Stimulated activated naive CD8-positive, alpha-beta T cell treated with anti-CD3 and anti-CD28 coated beads, Interleukin-15, Interleukin-2, amounts not matched to agents 100 ng/mL and 50 ng/mL, for 24 hours (primary cell): Measurements from ENCODE around the gene SEC14L3.

Experiments
- H3K27ac Mint-ChIP-seq: one replicate; pipeline ENCODE4 v1.8.0; 2021; ENCODE audit warnings: mild to moderate bottlenecking, mixed read lengths
- H3K27me3 Mint-ChIP-seq: one replicate; pipeline ENCODE4 v1.8.0; 2021; ENCODE audit warnings: mixed read lengths
- H3K36me3 Mint-ChIP-seq: one replicate; pipeline ENCODE4 v1.8.0; 2021; ENCODE audit warnings: low read depth, mixed read lengths
- H3K4me1 Mint-ChIP-seq: one replicate; pipeline ENCODE4 v1.8.0; 2021; ENCODE audit warnings: low read depth, mixed read lengths
- H3K4me3 Mint-ChIP-seq: one replicate; pipeline ENCODE4 v1.8.0; 2021; ENCODE audit warnings: mild to moderate bottlenecking, mixed read lengths
- H3K9me3 Mint-ChIP-seq: one replicate; pipeline ENCODE4 v1.8.0; 2021; ENCODE audit warnings: mixed read lengths

SEC14L3 gene

GRCh38 chr22:30497466-30498150, 25.8 kb upstream of the SEC14L3 start:
- no peaks in the 10 kb centered on the region for H3K9me3 Mint-ChIP-seq
- no peaks in the 10 kb centered on the region for H3K36me3 Mint-ChIP-seq
- H3K4me1 Mint-ChIP-seq, result no peaks in the 10 kb centered on the region
- H3K4me3 Mint-ChIP-seq, result no peak overlapping the region
- H3K27me3 Mint-ChIP-seq, result peaks cover 9% of the 10 kb centered on the region
- H3K27ac Mint-ChIP-seq, result no peak overlapping the region

GRCh38 chr22:30495041-30495784, 23.4 kb upstream of the SEC14L3 start:
- H3K9me3 Mint-ChIP-seq, result no peaks in the 10 kb centered on the region
- peaks cover 9% of the 10 kb centered on the region for H3K27me3 Mint-ChIP-seq
- no peak overlapping the region for H3K4me3 Mint-ChIP-seq
- H3K27ac Mint-ChIP-seq, result no peak overlapping the region
- no peaks in the 10 kb centered on the region for H3K36me3 Mint-ChIP-seq
- no peaks in the 10 kb centered on the region for H3K4me1 Mint-ChIP-seq

- no peak overlapping the region for H3K4me3 Mint-ChIP-seq
- H3K4me1 Mint-ChIP-seq, result no peaks in the 10 kb centered on the region
- no peaks in the 10 kb centered on the region for H3K36me3 Mint-ChIP-seq
- no peak overlapping the region for H3K27ac Mint-ChIP-seq
- no peaks in the 10 kb centered on the region for H3K9me3 Mint-ChIP-seq
- peaks cover 3% of the 10 kb centered on the region for H3K27me3 Mint-ChIP-seq
Measured at GRCh38 chr22:30492144-30492543, 20.3 kb upstream of the SEC14L3 start.

- H3K36me3 Mint-ChIP-seq, result no peaks in the 10 kb centered on the region
- H3K27me3 Mint-ChIP-seq, result peaks cover 3% of the 10 kb centered on the region
- no peaks in the 10 kb centered on the region for H3K4me1 Mint-ChIP-seq
- no peak overlapping the region for H3K4me3 Mint-ChIP-seq
- H3K27ac Mint-ChIP-seq, result no peak overlapping the region
- no peaks in the 10 kb centered on the region for H3K9me3 Mint-ChIP-seq
Measured at GRCh38 chr22:30491381-30491780, 19.6 kb upstream of the SEC14L3 start.

GRCh38 chr22:30490399-30490798, 18.6 kb upstream of the SEC14L3 start:
- H3K36me3 Mint-ChIP-seq, result no peaks in the 10 kb centered on the region
- no peak overlapping the region for H3K4me3 Mint-ChIP-seq
- H3K27ac Mint-ChIP-seq, result no peak overlapping the region
- peaks cover 3% of the 10 kb centered on the region for H3K27me3 Mint-ChIP-seq
- no peaks in the 10 kb centered on the region for H3K4me1 Mint-ChIP-seq
- H3K9me3 Mint-ChIP-seq, result no peaks in the 10 kb centered on the region

GRCh38 chr22:30488121-30488520, 16.3 kb upstream of the SEC14L3 start:
- H3K27ac Mint-ChIP-seq, result no peak overlapping the region
- no peaks in the 10 kb centered on the region for H3K9me3 Mint-ChIP-seq
- H3K4me3 Mint-ChIP-seq, result no peak overlapping the region
- no peaks in the 10 kb centered on the region for H3K4me1 Mint-ChIP-seq
- H3K27me3 Mint-ChIP-seq, result peaks cover 1% of the 10 kb centered on the region
- H3K36me3 Mint-ChIP-seq, result no peaks in the 10 kb centered on the region

GRCh38 chr22:30486661-30487115, 14.9 kb upstream of the SEC14L3 start:
- Mint-ChIP-seq H3K4me3 (no peak overlapping the region), H3K36me3 (no peaks in the 10 kb centered on the region), H3K4me1 (no peaks in the 10 kb centered on the region), H3K9me3 (no peaks in the 10 kb centered on the region), H3K27ac (no peak overlapping the region), H3K27me3 (no peaks in the 10 kb centered on the region)

- Mint-ChIP-seq H3K27me3 (no peaks in the 10 kb centered on the region), H3K27ac (no peak overlapping the region), H3K9me3 (no peaks in the 10 kb centered on the region), H3K4me3 (no peak overlapping the region), H3K36me3 (no peaks in the 10 kb centered on the region), H3K4me1 (no peaks in the 10 kb centered on the region)
Measured at GRCh38 chr22:30486118-30486517, 14.3 kb upstream of the SEC14L3 start.

GRCh38 chr22:30485362-30485988, 13.7 kb upstream of the SEC14L3 start:
- H3K27ac Mint-ChIP-seq, result no peak overlapping the region
- no peaks in the 10 kb centered on the region for H3K4me1 Mint-ChIP-seq
- no peaks in the 10 kb centered on the region for H3K27me3 Mint-ChIP-seq
- H3K9me3 Mint-ChIP-seq, result no peaks in the 10 kb centered on the region
- no peak overlapping the region for H3K4me3 Mint-ChIP-seq
- no peaks in the 10 kb centered on the region for H3K36me3 Mint-ChIP-seq

- no peaks in the 10 kb centered on the region for H3K36me3 Mint-ChIP-seq
- no peaks in the 10 kb centered on the region for H3K9me3 Mint-ChIP-seq
- H3K4me1 Mint-ChIP-seq, result no peaks in the 10 kb centered on the region
- H3K27ac Mint-ChIP-seq, result no peak overlapping the region
- no peaks in the 10 kb centered on the region for H3K27me3 Mint-ChIP-seq
- H3K4me3 Mint-ChIP-seq, result no peak overlapping the region
Measured at GRCh38 chr22:30483169-30483568, 11.4 kb upstream of the SEC14L3 start.

- Mint-ChIP-seq H3K27ac (no peak overlapping the region), H3K27me3 (peaks cover 3% of the 10 kb centered on the region), H3K4me3 (no peak overlapping the region)
Measured at GRCh38 chr22:30481711-30482110, 9.9 kb upstream of the SEC14L3 start.

GRCh38 chr22:30479981-30480380, 8.2 kb upstream of the SEC14L3 start:
- Mint-ChIP-seq H3K4me1 (no peaks in the 10 kb centered on the region), H3K27ac (no peak overlapping the region)

More at GRCh38 chr22:30481711-30482110, 9.9 kb upstream of the SEC14L3 start:
- no peaks in the 10 kb centered on the region for H3K4me1 Mint-ChIP-seq
- no peaks in the 10 kb centered on the region for H3K36me3 Mint-ChIP-seq
- H3K9me3 Mint-ChIP-seq, result no peaks in the 10 kb centered on the region

GRCh38 chr22:30474683-30475424, 3.0 kb upstream of the SEC14L3 start:
- no peak overlapping the region for H3K27ac Mint-ChIP-seq
- H3K4me1 Mint-ChIP-seq, result no peaks in the 10 kb centered on the region
- no peaks in the 10 kb centered on the region for H3K36me3 Mint-ChIP-seq
- H3K4me3 Mint-ChIP-seq, result no peak overlapping the region
- no peaks in the 10 kb centered on the region for H3K9me3 Mint-ChIP-seq
- H3K27me3 Mint-ChIP-seq, result peaks cover 7% of the 10 kb centered on the region

More at GRCh38 chr22:30479981-30480380, 8.2 kb upstream of the SEC14L3 start:
- Mint-ChIP-seq H3K9me3 (no peaks in the 10 kb centered on the region), H3K36me3 (no peaks in the 10 kb centered on the region), H3K27me3 (peaks cover 3% of the 10 kb centered on the region), H3K4me3 (no peak overlapping the region)

GRCh38 chr22:30474121-30474520, 2.3 kb upstream of the SEC14L3 start:
- no peaks in the 10 kb centered on the region for H3K4me1 Mint-ChIP-seq
- peaks cover 7% of the 10 kb centered on the region for H3K27me3 Mint-ChIP-seq
- no peak overlapping the region for H3K27ac Mint-ChIP-seq
- no peak overlapping the region for H3K4me3 Mint-ChIP-seq
- no peaks in the 10 kb centered on the region for H3K36me3 Mint-ChIP-seq
- H3K9me3 Mint-ChIP-seq, result no peaks in the 10 kb centered on the region
